Loucy (cell line): Measurements from ENCODE around the gene MAVS.

Source experiments
- H2AFZ ChIP-seq: fragments of 200-600 bp; sonication (generic); 2 replicates; pipeline ENCODE4 v1.6.0; 2016; ENCODE audit warnings: antibody characterized with exemption, mild to moderate bottlenecking, low read length, moderate library complexity
- H3F3A ChIP-seq: fragments of 200-600 bp; 2 replicates; pipeline ENCODE4 v1.6.0; 2016; ENCODE audit warnings: antibody characterized with exemption, low read depth, mild to moderate bottlenecking
- H3K27me3 ChIP-seq: fragments of 200-600 bp; sonication (generic); 2 replicates; pipeline ENCODE4 v1.6.1; 2014; ENCODE audit warnings: low read length, mild to moderate bottlenecking; ENCODE audit not compliant: insufficient read depth, poor library complexity, severe bottlenecking
- H3K36me3 ChIP-seq: fragments of 200-600 bp; sonication (generic); 2 replicates; pipeline ENCODE4 v1.6.1; 2016; ENCODE audit warnings: low read length; ENCODE audit not compliant: insufficient read depth
- H3K4me1 ChIP-seq: fragments of 200-600 bp; sonication (generic); 2 replicates; pipeline ENCODE4 v1.5.1; 2014; ENCODE audit warnings: low read length, mild to moderate bottlenecking; ENCODE audit not compliant: insufficient read depth, poor library complexity, severe bottlenecking
- H3K4me2 ChIP-seq: fragments of 200-600 bp; sonication (generic); 2 replicates; pipeline ENCODE4 v1.6.0; 2014; ENCODE audit warnings: antibody characterized with exemption, low read length, low read depth, mild to moderate bottlenecking; ENCODE audit not compliant: poor library complexity, severe bottlenecking
- H3K4me3 ChIP-seq: fragments of 200-600 bp; sonication (generic); 2 replicates; pipeline ENCODE4 v1.5.1; 2014; ENCODE audit warnings: low read length, mild to moderate bottlenecking, mixed read lengths; ENCODE audit not compliant: poor library complexity, severe bottlenecking
- H3K79me2 ChIP-seq: fragments of 200-600 bp; sonication (generic); 2 replicates; pipeline ENCODE4 v1.6.1; 2014; ENCODE audit warnings: low read length; ENCODE audit not compliant: insufficient read depth
- H3K9ac ChIP-seq: fragments of 200-600 bp; sonication (generic); 2 replicates; pipeline ENCODE4 v1.6.0; 2014; ENCODE audit warnings: mild to moderate bottlenecking, low read depth, low read length, moderate library complexity; ENCODE audit not compliant: poor library complexity, severe bottlenecking
- H3K9me2 ChIP-seq: fragments of 200-600 bp; sonication (generic); replicated peaks from 2 replicates; pipeline ENCODE4 v1.6.1; 2016; ENCODE audit warnings: low read depth, low read length, mixed read lengths
- H3K9me3 ChIP-seq: fragments of 200-600 bp; sonication (generic); 2 replicates; pipeline ENCODE4 v1.6.1; 2014; ENCODE audit warnings: mild to moderate bottlenecking, antibody characterized with exemption, low read length, low read depth; ENCODE audit not compliant: insufficient read depth
- H4K20me1 ChIP-seq: fragments of 200-600 bp; sonication (generic); 2 replicates; pipeline ENCODE4 v1.6.0; 2014; ENCODE audit warnings: antibody characterized with exemption, low read length, mild to moderate bottlenecking; ENCODE audit not compliant: insufficient read depth, poor library complexity, severe bottlenecking
- CTCF ChIP-seq: fragments of 200-600 bp; sonication (generic); conservative IDR thresholded peaks from 2 replicates; pipeline ENCODE4 v1.5.1; 2014; ENCODE audit warnings: mild to moderate bottlenecking, antibody characterized with exemption, low read length
- EZH2phosphoT487 ChIP-seq: fragments of 200-600 bp; IDR thresholded peaks from 2 replicates; pipeline ENCODE4 v1.6.1; 2018; ENCODE audit warnings: antibody characterized with exemption, mild to moderate bottlenecking, moderate library complexity, borderline replicate concordance

The MAVS gene

GRCh38 chr20:3813848-3814581 lies 32.6 kb upstream of the MAVS start:
- no peaks in the 10 kb centered on the region for H3F3A ChIP-seq
- H3K27me3 ChIP-seq, result no peaks in the 10 kb centered on the region
- H3K79me2 ChIP-seq, result no peaks in the 10 kb centered on the region
- no peak overlapping the region for H2AFZ ChIP-seq
- no peak overlapping the region for H3K4me2 ChIP-seq
- H3K9me2 ChIP-seq, result no peaks in the 10 kb centered on the region
- H3K9ac ChIP-seq, result no peak overlapping the region
- no peaks in the 10 kb centered on the region for H3K9me3 ChIP-seq
- H4K20me1 ChIP-seq, result no peaks in the 10 kb centered on the region
- H3K4me3 ChIP-seq, result no peak overlapping the region
- no peaks in the 10 kb centered on the region for H3K36me3 ChIP-seq
- TF ChIP-seq CTCF (no peak), EZH2phosphoT487 (no peak)
- H3K4me1 ChIP-seq, result peaks cover 52% of the 10 kb centered on the region

- TF ChIP-seq EZH2phosphoT487, result no peak
- TF ChIP-seq CTCF, result no peak
- peak overlapping the region; percentile 48 for H3K4me3 ChIP-seq
- no peaks in the 10 kb centered on the region for H4K20me1 ChIP-seq
- H2AFZ ChIP-seq, result no peak overlapping the region
- peaks cover 60% of the 10 kb centered on the region for H3K4me1 ChIP-seq
- H3K36me3 ChIP-seq, result no peaks in the 10 kb centered on the region
- no peaks in the 10 kb centered on the region for H3K9me2 ChIP-seq
- H3K4me2 ChIP-seq, result peak overlapping the region; percentile 60
- H3K79me2 ChIP-seq, result no peaks in the 10 kb centered on the region
- H3F3A ChIP-seq, result no peaks in the 10 kb centered on the region
- H3K9ac ChIP-seq, result peak overlapping the region; percentile 60
- H3K27me3 ChIP-seq, result no peaks in the 10 kb centered on the region
- H3K9me3 ChIP-seq, result no peaks in the 10 kb centered on the region
Observed at GRCh38 chr20:3814928-3815495, 31.6 kb upstream of the MAVS start.

- TF ChIP-seq CTCF, result no peak
- TF ChIP-seq EZH2phosphoT487, result no peak
- no peaks in the 10 kb centered on the region for H3F3A ChIP-seq
- peak overlapping the region; percentile 76 for H2AFZ ChIP-seq
- no peaks in the 10 kb centered on the region for H3K27me3 ChIP-seq
- peak overlapping the region; percentile 60 for H3K4me2 ChIP-seq
- peaks cover under 1% of the 10 kb centered on the region; the same call in 1 of the 2 replicates for H3K79me2 ChIP-seq
- H3K9me2 ChIP-seq, result no peaks in the 10 kb centered on the region
- peaks cover 60% of the 10 kb centered on the region for H3K4me1 ChIP-seq
- H3K4me3 ChIP-seq, result peak overlapping the region; percentile 48
- H3K9me3 ChIP-seq, result no peaks in the 10 kb centered on the region
- H4K20me1 ChIP-seq, result no peaks in the 10 kb centered on the region
- H3K9ac ChIP-seq, result peak overlapping the region; percentile 60
- no peaks in the 10 kb centered on the region for H3K36me3 ChIP-seq
Observed at GRCh38 chr20:3815703-3816315, 30.8 kb upstream of the MAVS start.
